ENCODE data around the gene SLC39A10. TPM values are rescaled to one million over a fixed set of nuclear protein-coding genes. Genes with fewer than 3 reads are reported as not detected.

The SLC39A10 gene
- polyA plus RNA-seq, 1 of the 3 experiments (the other 2 are of a cell fraction), result 12.3 TPM

DNA sequence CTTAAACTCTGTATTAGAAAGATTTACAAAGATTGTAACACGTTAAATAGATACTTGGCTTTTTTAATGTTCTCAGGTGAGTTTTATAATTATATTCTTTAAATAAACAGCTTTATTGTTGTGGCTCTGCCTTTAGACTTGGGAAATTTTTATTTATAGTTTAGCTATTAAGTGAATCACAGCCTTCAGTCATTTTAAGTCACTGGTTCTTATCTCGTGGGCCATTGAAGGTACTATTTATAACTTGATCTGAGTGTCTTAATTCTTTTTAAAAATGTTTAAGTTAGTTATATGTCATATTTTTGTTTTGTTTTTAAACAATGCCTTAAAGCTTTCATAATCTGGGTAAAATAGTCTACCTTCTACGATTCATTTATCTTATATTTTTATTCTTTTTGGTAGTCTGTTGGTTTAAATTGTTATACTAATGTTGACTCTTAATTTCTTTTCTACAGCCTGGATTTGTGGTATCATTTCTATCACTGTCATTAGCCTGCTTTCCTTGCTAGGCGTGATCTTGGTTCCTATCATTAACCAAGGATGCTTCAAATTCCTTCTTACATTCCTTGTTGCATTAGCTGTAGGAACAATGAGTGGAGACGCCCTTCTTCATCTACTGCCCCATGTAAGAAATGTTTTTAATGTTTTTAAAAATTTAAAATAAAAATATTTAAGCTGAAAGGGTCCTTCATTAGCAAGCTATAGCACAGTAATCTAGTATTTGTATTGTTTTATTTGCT, 49.3 kb downstream of the SLC39A10 start:
- TF ChIP-seq JUND (IDR thresholded peaks at IDR 0.05), result no peak
- no peak for TF ChIP-seq FOXM1 (IDR thresholded peaks at IDR 0.05; ENCODE audit: low read depth)
- no peak for TF ChIP-seq TAF1 (IDR thresholded peaks at IDR 0.05; ENCODE audit: borderline replicate concordance, low read depth, low read length)
- no peak for TF ChIP-seq NRF1 (IDR thresholded peaks at IDR 0.05; ENCODE audit: low read depth, low read length)
- TF ChIP-seq, protein P1, sequence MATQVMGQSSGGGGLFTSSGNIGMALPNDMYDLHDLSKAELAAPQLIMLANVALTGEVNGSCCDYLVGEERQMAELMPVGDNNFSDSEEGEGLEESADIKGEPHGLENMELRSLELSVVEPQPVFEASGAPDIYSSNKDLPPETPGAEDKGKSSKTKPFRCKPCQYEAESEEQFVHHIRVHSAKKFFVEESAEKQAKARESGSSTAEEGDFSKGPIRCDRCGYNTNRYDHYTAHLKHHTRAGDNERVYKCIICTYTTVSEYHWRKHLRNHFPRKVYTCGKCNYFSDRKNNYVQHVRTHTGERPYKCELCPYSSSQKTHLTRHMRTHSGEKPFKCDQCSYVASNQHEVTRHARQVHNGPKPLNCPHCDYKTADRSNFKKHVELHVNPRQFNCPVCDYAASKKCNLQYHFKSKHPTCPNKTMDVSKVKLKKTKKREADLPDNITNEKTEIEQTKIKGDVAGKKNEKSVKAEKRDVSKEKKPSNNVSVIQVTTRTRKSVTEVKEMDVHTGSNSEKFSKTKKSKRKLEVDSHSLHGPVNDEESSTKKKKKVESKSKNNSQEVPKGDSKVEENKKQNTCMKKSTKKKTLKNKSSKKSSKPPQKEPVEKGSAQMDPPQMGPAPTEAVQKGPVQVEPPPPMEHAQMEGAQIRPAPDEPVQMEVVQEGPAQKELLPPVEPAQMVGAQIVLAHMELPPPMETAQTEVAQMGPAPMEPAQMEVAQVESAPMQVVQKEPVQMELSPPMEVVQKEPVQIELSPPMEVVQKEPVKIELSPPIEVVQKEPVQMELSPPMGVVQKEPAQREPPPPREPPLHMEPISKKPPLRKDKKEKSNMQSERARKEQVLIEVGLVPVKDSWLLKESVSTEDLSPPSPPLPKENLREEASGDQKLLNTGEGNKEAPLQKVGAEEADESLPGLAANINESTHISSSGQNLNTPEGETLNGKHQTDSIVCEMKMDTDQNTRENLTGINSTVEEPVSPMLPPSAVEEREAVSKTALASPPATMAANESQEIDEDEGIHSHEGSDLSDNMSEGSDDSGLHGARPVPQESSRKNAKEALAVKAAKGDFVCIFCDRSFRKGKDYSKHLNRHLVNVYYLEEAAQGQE (IDR thresholded peaks at IDR 0.05; ENCODE audit: low read depth, low read length), result no peak
- no peak for TF ChIP-seq GABPA (IDR thresholded peaks at IDR 0.05; ENCODE audit: low read depth)
- TF ChIP-seq EP300 (IDR thresholded peaks at IDR 0.05; ENCODE audit: borderline replicate concordance in 1 of 2, low read depth in 1 of 2, low read length in 1 of 2), result no peak
- CTCF ChIA-PET, result no interaction called here
- H2AFZ ChIP-seq (ENCODE audit: low read depth), result no peak overlapping the region
- H3K36me3 ChIP-seq (replicated peaks in 1 of 2; ENCODE audit: control insufficient read depth in 1 of 2, insufficient read depth in 2 of 2, low read length in 1 of 2), result peaks cover 0 to 3% of the 10 kb centered on the region in 2 experiments
- H3K4me2 ChIP-seq, result no peak overlapping the region
- DNase-seq, result no peak
- H3K9me3 ChIP-seq, result no peaks in the 10 kb centered on the region
- POLR2A ChIA-PET, result no interaction called here
- peaks cover 20% of the 10 kb centered on the region for H3F3A ChIP-seq (replicated peaks; ENCODE audit: insufficient read depth)
- no peak overlapping the region for H3K9ac ChIP-seq
- H3K4me3 ChIP-seq (ENCODE audit: low read depth in 2 of 2, low read length in 1 of 2), result no peak overlapping the region
- H3K27me3 ChIP-seq (ENCODE audit: insufficient read depth), result no peaks in the 10 kb centered on the region
- H3K79me2 ChIP-seq (ENCODE audit: insufficient read depth), result no peaks in the 10 kb centered on the region; the same call in 1 of the 2 replicates
- H3K9me2 ChIP-seq, result no peaks in the 10 kb centered on the region
- peaks cover 0 to 7% of the 10 kb centered on the region in 2 experiments; a peak in 2 of 4 replicates for H3K4me1 ChIP-seq (ENCODE audit: control insufficient read depth in 1 of 2, insufficient read depth in 2 of 2, low read depth in 1 of 2, low read length in 1 of 2)
- H4K20me1 ChIP-seq (ENCODE audit: insufficient read depth), result no peaks in the 10 kb centered on the region
- WGBS (ENCODE audit: low lambda C conversion rate), result 85% methylated on average over 5 of the region's 5 CpGs
- peak overlapping the region in 1 of 2 experiments; percentile 28; a peak in 1 of 4 replicates for H3K27ac ChIP-seq (ENCODE audit: low read depth in 2 of 2, low read length in 1 of 2)

DNA sequence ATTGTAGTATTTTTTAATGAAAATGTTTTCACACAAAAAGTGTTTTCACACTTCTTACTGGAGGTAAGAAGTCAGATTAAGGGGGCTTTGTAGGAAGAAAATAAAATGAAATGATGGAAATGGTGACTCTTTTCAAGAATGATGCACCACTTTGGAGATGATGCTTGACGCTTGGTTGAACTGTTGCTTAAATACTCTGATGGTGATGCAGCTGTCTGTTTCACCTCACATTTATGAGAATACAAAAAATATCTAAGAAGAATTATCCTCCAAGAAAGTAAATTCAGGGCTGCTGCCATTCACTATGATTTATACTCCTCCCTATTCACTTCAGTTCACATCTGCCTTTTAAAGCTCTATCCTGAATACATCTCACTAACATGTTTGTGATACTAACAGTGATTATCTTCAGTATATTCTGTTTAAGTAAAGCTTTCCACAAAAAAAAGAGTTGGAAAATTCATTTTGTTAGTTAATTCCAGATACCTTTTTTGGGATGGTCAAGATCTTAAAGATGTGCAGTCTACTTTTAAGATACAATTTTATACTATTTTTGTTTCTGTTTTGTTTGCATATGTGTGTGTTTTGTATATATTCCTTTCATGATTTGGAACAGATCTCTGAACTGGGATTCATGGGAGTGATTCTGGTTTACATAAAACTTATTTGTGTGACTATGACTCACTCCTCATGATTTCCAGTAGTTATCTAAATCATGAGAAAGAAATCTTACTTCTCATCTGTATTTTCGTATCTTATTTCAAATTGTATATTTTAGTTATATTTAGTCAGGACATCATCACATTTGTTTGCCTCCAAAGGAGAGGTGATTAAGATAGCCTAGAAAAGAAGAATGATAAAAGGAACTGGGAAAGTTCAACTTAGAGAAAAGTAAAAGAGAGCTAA, 53.1 kb downstream of the SLC39A10 start:
- H3K4me2 ChIP-seq, result no peak overlapping the region
- H4K20me1 ChIP-seq (ENCODE audit: insufficient read depth), result no peaks in the 10 kb centered on the region
- H3K27ac ChIP-seq (ENCODE audit: low read depth in 2 of 2, low read length in 1 of 2), result peak overlapping the region; percentile 55 to 64
- H3K9ac ChIP-seq, result no peak overlapping the region
- H3K9me2 ChIP-seq, result no peaks in the 10 kb centered on the region
- H3F3A ChIP-seq (replicated peaks; ENCODE audit: insufficient read depth), result peaks cover 20% of the 10 kb centered on the region
- no peak overlapping the region for H3K4me3 ChIP-seq (ENCODE audit: low read depth in 2 of 2, low read length in 1 of 2)
- no peaks in the 10 kb centered on the region; the same call in 1 of the 2 replicates for H3K79me2 ChIP-seq (ENCODE audit: insufficient read depth)
- H2AFZ ChIP-seq (ENCODE audit: low read depth), result no peak overlapping the region
- 60% methylated on average over 2 of the region's 2 CpGs for WGBS (ENCODE audit: low lambda C conversion rate)
- POLR2A ChIA-PET, result no interaction called here
- no peak for TF ChIP-seq YY1 (IDR thresholded peaks at IDR 0.05; ENCODE audit: low read depth)
- no peak for TF ChIP-seq TAF1 (IDR thresholded peaks at IDR 0.05; ENCODE audit: borderline replicate concordance, low read depth, low read length)
- no peak for TF ChIP-seq FOXJ3 (CRISPR knock-in tag; IDR thresholded peaks at IDR 0.05)
- TF ChIP-seq RAD21 (IDR thresholded peaks at IDR 0.05; ENCODE audit: low read length), result no peak
- no peak for TF ChIP-seq GABPA (IDR thresholded peaks at IDR 0.05; ENCODE audit: low read depth)
- no peak for TF ChIP-seq FOXM1 (IDR thresholded peaks at IDR 0.05; ENCODE audit: low read depth)
- TF ChIP-seq ELF1 (IDR thresholded peaks at IDR 0.05), result no peak
- peak; percentile 50 for TF ChIP-seq JUND (IDR thresholded peaks at IDR 0.05)
- no peak for TF ChIP-seq CHD2 (IDR thresholded peaks at IDR 0.05; ENCODE audit: low read length, partially characterized antibody)
- TF ChIP-seq EP300 (IDR thresholded peaks at IDR 0.05; ENCODE audit: borderline replicate concordance in 1 of 2, low read depth in 1 of 2, low read length in 1 of 2), result peak in 1 of 2 experiments; percentile 44; a peak in 1 of 4 replicates
- TF ChIP-seq, protein P2, sequence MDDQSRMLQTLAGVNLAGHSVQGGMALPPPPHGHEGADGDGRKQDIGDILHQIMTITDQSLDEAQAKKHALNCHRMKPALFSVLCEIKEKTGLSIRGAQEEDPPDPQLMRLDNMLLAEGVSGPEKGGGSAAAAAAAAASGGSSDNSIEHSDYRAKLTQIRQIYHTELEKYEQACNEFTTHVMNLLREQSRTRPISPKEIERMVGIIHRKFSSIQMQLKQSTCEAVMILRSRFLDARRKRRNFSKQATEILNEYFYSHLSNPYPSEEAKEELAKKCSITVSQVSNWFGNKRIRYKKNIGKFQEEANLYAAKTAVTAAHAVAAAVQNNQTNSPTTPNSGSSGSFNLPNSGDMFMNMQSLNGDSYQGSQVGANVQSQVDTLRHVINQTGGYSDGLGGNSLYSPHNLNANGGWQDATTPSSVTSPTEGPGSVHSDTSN (IDR thresholded peaks at IDR 0.05), result 0 out of 2 replicates have a peak, but pooled peaks have one; percentile 32
- TF ChIP-seq FOSL2 (IDR thresholded peaks at IDR 0.05; ENCODE audit: borderline replicate concordance, low read depth), result peak; percentile 44; the same call in 1 of the 2 replicates
- TF ChIP-seq TCF12 (IDR thresholded peaks at IDR 0.05), result peak; percentile 67
- TF ChIP-seq, protein P3, sequence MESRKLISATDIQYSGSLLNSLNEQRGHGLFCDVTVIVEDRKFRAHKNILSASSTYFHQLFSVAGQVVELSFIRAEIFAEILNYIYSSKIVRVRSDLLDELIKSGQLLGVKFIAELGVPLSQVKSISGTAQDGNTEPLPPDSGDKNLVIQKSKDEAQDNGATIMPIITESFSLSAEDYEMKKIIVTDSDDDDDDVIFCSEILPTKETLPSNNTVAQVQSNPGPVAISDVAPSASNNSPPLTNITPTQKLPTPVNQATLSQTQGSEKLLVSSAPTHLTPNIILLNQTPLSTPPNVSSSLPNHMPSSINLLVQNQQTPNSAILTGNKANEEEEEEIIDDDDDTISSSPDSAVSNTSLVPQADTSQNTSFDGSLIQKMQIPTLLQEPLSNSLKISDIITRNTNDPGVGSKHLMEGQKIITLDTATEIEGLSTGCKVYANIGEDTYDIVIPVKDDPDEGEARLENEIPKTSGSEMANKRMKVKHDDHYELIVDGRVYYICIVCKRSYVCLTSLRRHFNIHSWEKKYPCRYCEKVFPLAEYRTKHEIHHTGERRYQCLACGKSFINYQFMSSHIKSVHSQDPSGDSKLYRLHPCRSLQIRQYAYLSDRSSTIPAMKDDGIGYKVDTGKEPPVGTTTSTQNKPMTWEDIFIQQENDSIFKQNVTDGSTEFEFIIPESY (IDR thresholded peaks at IDR 0.05; ENCODE audit: borderline replicate concordance, low read depth), result no peak
- TF ChIP-seq MXI1 (IDR thresholded peaks at IDR 0.05; ENCODE audit: low read depth, low read length), result no peak
- peak; percentile 40; the same call in 1 of the 2 replicates for TF ChIP-seq MEF2A (IDR thresholded peaks at IDR 0.05; ENCODE audit: borderline replicate concordance, low read depth)
- CTCF ChIA-PET, result interaction anchor here (1.2 kb wide), 1 partner anchor 358 kb away, joined by 3 read pairs; no protein-coding TSS in a partner anchor
- H3K9me3 ChIP-seq, result no peaks in the 10 kb centered on the region
- H3K27me3 ChIP-seq (ENCODE audit: insufficient read depth), result no peaks in the 10 kb centered on the region
- peaks cover 0 to 7% of the 10 kb centered on the region in 2 experiments; a peak in 2 of 4 replicates for H3K4me1 ChIP-seq (ENCODE audit: control insufficient read depth in 1 of 2, insufficient read depth in 2 of 2, low read depth in 1 of 2, low read length in 1 of 2)
- H3K36me3 ChIP-seq (replicated peaks in 1 of 2; ENCODE audit: control insufficient read depth in 1 of 2, insufficient read depth in 2 of 2, low read length in 1 of 2), result peaks cover 10 to 16% of the 10 kb centered on the region in 2 experiments
- no peak for DNase-seq
